Neuron (in vitro differentiated cells): ENCODE data around the gene DNAJC28.

Experiments used
- H2AFZ ChIP-seq: one replicate; pipeline ENCODE4 v1.6.1; 2013; ENCODE audit warnings: low read depth, mild to moderate bottlenecking, inconsistent platforms, low read length, moderate library complexity
- H3K27me3 ChIP-seq: one replicate; pipeline ENCODE4 v1.6.1; 2013; ENCODE audit warnings: low read length; ENCODE audit not compliant: insufficient read depth
- H3K36me3 ChIP-seq: one replicate; pipeline ENCODE4 v1.6.1; 2013; ENCODE audit warnings: low read length; ENCODE audit not compliant: insufficient read depth
- H3K4me1 ChIP-seq: one replicate; pipeline ENCODE4 v1.6.1; 2013; ENCODE audit warnings: low read length; ENCODE audit not compliant: insufficient read depth
- H3K4me3 ChIP-seq: 2 replicates; pipeline ENCODE4 v1.5.1; 2013; ENCODE audit warnings: mild to moderate bottlenecking, low read length, moderate library complexity
- H3K9me3 ChIP-seq: one replicate; pipeline ENCODE4 v1.6.1; 2013; ENCODE audit warnings: low read length

Gene DNAJC28, protein sequence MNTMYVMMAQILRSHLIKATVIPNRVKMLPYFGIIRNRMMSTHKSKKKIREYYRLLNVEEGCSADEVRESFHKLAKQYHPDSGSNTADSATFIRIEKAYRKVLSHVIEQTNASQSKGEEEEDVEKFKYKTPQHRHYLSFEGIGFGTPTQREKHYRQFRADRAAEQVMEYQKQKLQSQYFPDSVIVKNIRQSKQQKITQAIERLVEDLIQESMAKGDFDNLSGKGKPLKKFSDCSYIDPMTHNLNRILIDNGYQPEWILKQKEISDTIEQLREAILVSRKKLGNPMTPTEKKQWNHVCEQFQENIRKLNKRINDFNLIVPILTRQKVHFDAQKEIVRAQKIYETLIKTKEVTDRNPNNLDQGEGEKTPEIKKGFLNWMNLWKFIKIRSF

DNA sequence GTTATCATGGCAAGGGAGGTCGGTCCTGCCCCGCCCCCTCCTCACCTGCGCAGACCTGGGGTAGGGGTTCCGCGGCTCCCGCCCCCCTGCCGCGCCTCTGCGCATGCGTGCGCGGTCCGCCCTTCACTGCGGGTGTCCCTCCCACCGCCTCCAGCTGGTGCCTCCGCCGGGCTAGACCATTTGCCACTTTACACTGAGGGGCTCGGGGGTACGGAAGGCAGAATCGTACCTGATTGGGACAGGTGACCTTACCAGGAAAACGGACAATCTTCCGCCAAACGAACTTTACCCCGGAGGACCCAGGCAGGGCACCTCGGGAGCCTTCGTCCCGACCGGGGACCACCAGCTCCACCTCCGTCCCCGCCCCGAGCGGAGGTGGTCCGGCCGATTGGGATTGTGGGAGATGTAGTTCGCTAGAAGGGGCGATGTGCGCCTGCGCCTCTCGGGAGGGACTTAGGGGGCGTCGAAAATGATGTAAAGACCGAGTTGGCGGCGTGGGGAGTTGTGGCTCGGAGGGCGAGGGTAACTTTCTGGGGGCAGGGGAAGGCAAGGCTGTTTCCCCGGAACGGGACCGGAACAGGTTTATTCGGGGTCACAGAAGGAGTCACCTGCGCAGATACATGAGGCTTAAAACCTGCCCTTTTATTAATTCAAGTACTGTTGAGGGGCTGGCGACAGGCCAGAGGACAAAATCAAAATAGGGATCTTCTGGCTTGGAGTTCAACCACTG is at the start of gene DNAJC28:
Gene DNAJC28 (minus strand): TSS at position 344 of the 730 bp plus-strand sequence. CDS start 2,323 bp downstream, outside the sequence.
- Histone ChIP-seq H3K4me3 (peak within 1 kb of the TSS; percentile 73), H3K4me1 (peaks cover 5% of the 10 kb centered on the region), H2AFZ (peak within 1 kb of the TSS; percentile 72)

DNA sequence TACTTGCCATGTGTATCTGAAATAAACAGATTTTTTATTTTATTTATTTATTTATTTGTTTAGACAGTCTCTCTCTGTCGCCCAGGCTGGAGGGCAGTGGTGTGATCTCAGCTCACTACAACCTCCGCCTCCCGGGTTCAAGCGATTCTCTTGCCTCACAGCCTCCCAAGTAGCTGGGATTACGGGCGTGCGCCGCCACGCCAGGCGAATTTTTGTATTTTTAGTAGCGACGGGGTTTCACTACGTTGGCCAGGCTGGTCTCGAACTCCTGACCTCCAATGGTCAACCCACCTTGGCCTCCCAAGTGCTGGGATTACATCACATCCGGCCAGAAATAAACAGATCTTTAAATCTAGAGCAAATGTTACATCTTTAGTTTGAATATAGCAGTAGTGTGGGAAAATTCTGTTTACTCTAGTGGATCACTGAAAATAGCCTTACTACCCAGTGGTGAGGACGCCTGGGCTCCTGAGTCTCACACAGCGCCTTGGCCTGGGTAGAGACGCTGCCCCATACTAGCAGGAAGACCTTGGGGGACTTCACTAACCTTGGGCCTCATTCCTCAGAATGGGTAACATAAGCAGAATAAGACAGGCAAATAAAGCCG is 49.7 kb upstream of the DNAJC28 start:
- Histone ChIP-seq H3K4me1 (peaks cover 25% of the 10 kb centered on the region), H3K36me3 (peaks cover 31% of the 10 kb centered on the region), H3K9me3 (no peaks in the 10 kb centered on the region)

More for the DNA sequence above, at the start of gene DNAJC28:
- Histone ChIP-seq H3K36me3 (no peaks in the 10 kb centered on the region), H3K9me3 (no peaks in the 10 kb centered on the region), H3K27me3 (no peaks in the 10 kb centered on the region)

GRCh38 chr21:33540711-33541104 is 49.2 kb upstream of the DNAJC28 start:
- Histone ChIP-seq H3K4me3 (peak overlapping the region; percentile 86), H2AFZ (no peak overlapping the region), H3K27me3 (no peaks in the 10 kb centered on the region), H3K36me3 (peaks cover 36% of the 10 kb centered on the region), H3K4me1 (peaks cover 22% of the 10 kb centered on the region), H3K9me3 (no peaks in the 10 kb centered on the region)

More for the DNA sequence above, 49.7 kb upstream of the DNAJC28 start:
- Histone ChIP-seq H3K27me3 (no peaks in the 10 kb centered on the region), H3K4me3 (peak overlapping the region; percentile 86), H2AFZ (peak overlapping the region; percentile 57)

- Histone ChIP-seq H3K27me3 (no peaks in the 10 kb centered on the region), H3K4me3 (no peak overlapping the region), H2AFZ (no peak overlapping the region), H3K9me3 (no peaks in the 10 kb centered on the region), H3K4me1 (peaks cover 12% of the 10 kb centered on the region), H3K36me3 (peaks cover 47% of the 10 kb centered on the region)
These were observed 48.1 kb upstream of the DNAJC28 start for GRCh38 chr21:33539616-33540015.

GRCh38 chr21:33537212-33537611 is 45.7 kb upstream of the DNAJC28 start:
- H3K36me3 ChIP-seq: peaks cover 67% of the 10 kb centered on the region
- no peaks in the 10 kb centered on the region for H3K9me3 ChIP-seq
- H2AFZ ChIP-seq: no peak overlapping the region
- no peak overlapping the region for H3K4me3 ChIP-seq
- H3K27me3 ChIP-seq: no peaks in the 10 kb centered on the region
- peaks cover 6% of the 10 kb centered on the region for H3K4me1 ChIP-seq

- no peaks in the 10 kb centered on the region for H3K27me3 ChIP-seq
- H2AFZ ChIP-seq: no peak overlapping the region
- no peak overlapping the region for H3K4me3 ChIP-seq
- H3K4me1 ChIP-seq: no peaks in the 10 kb centered on the region
- H3K36me3 ChIP-seq: peaks cover 88% of the 10 kb centered on the region
- H3K9me3 ChIP-seq: no peaks in the 10 kb centered on the region
These were observed 39.5 kb upstream of the DNAJC28 start for GRCh38 chr21:33531007-33531406.

- H2AFZ ChIP-seq: no peak overlapping the region
- H3K4me3 ChIP-seq: no peak overlapping the region
- peaks cover 49% of the 10 kb centered on the region for H3K36me3 ChIP-seq
- no peaks in the 10 kb centered on the region for H3K9me3 ChIP-seq
- H3K27me3 ChIP-seq: no peaks in the 10 kb centered on the region
- H3K4me1 ChIP-seq: no peaks in the 10 kb centered on the region
These were observed 31.4 kb upstream of the DNAJC28 start for GRCh38 chr21:33522953-33523349.

- Histone ChIP-seq H2AFZ (no peak overlapping the region), H3K4me1 (no peaks in the 10 kb centered on the region), H3K4me3 (no peak overlapping the region), H3K27me3 (no peaks in the 10 kb centered on the region), H3K9me3 (no peaks in the 10 kb centered on the region), H3K36me3 (peaks cover 50% of the 10 kb centered on the region)
These were observed 30.9 kb upstream of the DNAJC28 start for GRCh38 chr21:33522297-33522952.

DNA sequence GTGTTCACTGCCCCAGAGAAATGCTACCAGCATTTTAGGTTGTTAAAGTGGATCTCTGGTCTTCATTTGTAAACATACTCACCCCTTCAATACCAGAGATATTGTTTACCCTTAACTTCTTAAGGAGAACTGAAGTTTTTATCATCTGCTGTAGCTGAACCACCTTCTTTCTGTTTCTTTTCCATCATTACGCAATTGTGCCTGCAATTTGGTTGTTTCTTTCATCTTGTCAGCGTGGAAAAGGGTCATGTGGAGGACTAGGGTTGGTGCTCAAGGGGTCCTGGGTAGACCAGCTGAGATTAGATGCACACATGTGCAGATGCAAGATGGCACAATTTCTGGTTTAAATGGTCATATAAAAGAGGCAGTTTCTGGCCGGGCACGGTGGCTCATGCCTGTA is 27.4 kb upstream of the DNAJC28 start:
- Histone ChIP-seq H3K27me3 (no peaks in the 10 kb centered on the region), H3K9me3 (no peaks in the 10 kb centered on the region), H3K4me3 (no peak overlapping the region), H3K36me3 (peaks cover 54% of the 10 kb centered on the region), H3K4me1 (no peaks in the 10 kb centered on the region), H2AFZ (no peak overlapping the region)

GRCh38 chr21:33514229-33514628 is 22.7 kb upstream of the DNAJC28 start:
- H3K36me3 ChIP-seq: peaks cover 69% of the 10 kb centered on the region
- no peak overlapping the region for H3K4me3 ChIP-seq
- H2AFZ ChIP-seq: no peak overlapping the region
- H3K9me3 ChIP-seq: peaks cover 3% of the 10 kb centered on the region
- no peaks in the 10 kb centered on the region for H3K27me3 ChIP-seq
- H3K4me1 ChIP-seq: no peaks in the 10 kb centered on the region

DNA sequence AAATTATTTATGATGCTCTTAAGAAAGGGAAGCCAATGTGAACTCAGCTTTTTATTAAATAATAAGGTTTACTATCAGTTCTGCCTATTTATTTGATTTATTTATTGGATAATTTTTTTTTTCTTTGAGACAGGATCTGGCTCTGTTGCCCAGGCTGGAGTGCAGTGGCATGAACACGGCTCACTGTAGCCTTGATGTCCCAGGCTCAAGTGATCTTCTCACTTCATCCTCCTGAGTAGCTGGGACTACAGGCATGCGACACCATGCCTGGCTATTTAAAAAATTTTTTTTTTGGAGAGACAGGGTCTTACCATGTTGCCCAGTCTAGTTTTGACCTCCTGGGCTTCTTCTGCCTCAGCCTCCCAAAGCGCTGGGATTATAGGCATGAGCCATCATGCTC is 21.0 kb upstream of the DNAJC28 start:
- Histone ChIP-seq H3K4me3 (no peak overlapping the region), H3K27me3 (no peaks in the 10 kb centered on the region), H3K4me1 (no peaks in the 10 kb centered on the region), H2AFZ (no peak overlapping the region), H3K36me3 (peaks cover 75% of the 10 kb centered on the region), H3K9me3 (peaks cover 3% of the 10 kb centered on the region)

- H2AFZ ChIP-seq: no peak overlapping the region
- H3K36me3 ChIP-seq: peaks cover 72% of the 10 kb centered on the region
- H3K9me3 ChIP-seq: peaks cover 6% of the 10 kb centered on the region
- H3K4me3 ChIP-seq: no peak overlapping the region
- no peaks in the 10 kb centered on the region for H3K4me1 ChIP-seq
- no peaks in the 10 kb centered on the region for H3K27me3 ChIP-seq
These were observed 20.1 kb upstream of the DNAJC28 start for GRCh38 chr21:33511639-33512038.

GRCh38 chr21:33510826-33511225 is 19.3 kb upstream of the DNAJC28 start:
- Histone ChIP-seq H3K9me3 (peaks cover 6% of the 10 kb centered on the region), H2AFZ (no peak overlapping the region), H3K27me3 (no peaks in the 10 kb centered on the region), H3K4me3 (no peak overlapping the region), H3K4me1 (no peaks in the 10 kb centered on the region), H3K36me3 (peaks cover 68% of the 10 kb centered on the region)
